HK-2 (cell line): ENCODE results near the gene PPP1R26.

ENCODE experiments used
- DNase-seq: peaks from one replicate; pipeline ENCODE4 v3.0.0-alpha.2; 2018; ENCODE audit not compliant: unreplicated experiment

The PPP1R26 gene

DNA sequence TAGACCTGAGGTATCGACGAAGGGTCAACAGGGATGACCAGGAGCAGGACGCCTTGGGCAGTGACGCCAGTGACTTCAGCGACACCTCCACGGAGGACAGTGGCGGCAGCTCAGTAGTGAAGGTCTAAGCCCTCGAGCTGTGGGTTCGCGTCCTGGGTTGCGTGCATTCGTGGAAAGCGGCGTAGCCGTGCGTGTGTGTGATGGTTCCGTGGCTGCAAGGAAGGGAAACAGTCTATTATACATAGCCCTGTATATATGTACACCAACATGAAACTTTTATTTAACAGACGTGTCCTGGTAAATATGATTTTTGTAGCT is 8.4 kb downstream of the PPP1R26 start:
- DNase-seq = no peak

DNA sequence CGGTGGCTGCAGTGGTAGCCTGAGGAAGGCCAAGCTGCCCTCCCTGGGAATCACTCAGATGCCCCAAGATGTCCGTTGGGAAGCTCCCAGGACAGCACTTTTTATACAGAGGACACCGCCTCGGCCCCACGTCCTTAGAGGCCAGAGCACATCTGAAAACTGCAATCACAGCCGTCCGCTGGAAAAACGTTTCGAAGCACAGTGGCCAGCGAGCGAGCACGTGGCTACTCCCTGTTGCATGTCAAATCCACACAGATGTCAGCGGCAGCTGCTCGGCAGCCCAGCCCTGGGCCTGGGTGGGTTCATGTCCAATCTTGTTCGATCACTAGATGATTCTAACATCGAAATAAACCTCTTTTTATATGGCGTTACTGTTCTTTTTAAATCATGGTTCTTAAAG is 8.9 kb downstream of the PPP1R26 start:
- no peak for DNase-seq

DNA sequence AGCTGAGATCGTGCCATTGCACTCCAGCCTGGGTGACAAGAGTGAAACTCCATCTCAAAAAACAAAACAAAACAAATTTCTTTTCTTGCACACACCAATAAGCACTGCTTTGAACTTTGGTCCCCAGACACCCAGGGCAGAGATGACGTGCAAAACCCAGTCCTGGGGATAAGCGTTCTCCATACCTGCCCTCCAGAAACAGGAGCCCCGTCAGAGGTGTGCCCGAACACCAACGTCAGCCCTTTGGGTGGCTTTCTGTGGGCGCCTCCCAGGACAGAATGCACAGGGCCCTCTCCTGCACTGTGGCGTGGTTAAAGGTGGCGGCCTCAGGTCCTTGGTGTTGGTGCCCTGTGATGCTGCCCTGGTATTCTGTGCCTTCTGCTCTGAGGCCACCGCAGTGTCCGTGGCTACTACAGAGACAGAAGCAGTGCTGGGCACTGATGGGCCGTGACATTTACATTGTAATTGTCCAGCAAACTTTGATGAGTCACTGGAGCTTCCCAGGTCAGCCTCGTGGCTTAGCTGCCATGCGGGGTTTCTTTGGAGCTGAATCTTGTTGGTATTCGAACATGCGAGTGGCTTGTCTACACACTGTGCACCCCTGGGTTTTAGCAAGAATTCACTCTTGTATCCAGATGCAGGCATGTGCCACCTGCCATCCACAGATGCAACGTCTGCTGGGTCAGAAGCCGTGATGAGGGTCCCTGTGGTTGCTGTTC is 9.8 kb downstream of the PPP1R26 start:
- no peak for DNase-seq

DNA sequence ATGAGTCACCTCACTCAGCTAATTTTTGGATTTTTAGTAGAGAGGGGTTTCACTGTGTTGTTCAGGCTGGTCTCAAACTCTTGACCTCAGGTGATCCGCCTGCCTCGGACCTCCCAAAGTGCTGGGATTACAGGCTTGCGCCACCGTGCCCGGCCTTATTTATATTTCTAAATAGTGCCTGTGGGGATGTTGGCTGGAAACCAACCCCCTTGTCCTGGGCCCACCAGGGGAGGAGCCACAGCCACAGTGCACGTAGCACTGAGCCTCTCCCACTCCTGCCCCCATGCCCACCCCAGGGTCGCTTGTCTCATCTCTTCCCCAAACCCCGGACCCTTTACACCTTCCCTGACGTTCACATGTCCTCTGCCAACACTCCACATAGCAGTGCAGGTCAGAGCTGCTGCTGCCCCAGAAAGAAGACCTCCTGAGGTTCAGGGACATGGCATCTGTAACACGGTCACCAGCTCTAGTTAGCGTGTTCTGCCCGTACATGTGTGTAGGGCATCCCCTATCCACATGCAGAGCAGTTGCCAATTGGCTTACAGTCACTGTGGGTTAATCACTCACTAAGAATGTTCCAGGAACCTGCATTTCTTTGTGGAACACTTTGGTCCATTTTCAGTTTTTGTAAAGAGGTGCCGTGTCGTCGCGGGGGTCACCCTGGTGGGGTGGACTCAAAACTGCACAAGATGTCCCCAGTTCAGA is 10.7 kb downstream of the PPP1R26 start:
- DNase-seq = no peak

DNA sequence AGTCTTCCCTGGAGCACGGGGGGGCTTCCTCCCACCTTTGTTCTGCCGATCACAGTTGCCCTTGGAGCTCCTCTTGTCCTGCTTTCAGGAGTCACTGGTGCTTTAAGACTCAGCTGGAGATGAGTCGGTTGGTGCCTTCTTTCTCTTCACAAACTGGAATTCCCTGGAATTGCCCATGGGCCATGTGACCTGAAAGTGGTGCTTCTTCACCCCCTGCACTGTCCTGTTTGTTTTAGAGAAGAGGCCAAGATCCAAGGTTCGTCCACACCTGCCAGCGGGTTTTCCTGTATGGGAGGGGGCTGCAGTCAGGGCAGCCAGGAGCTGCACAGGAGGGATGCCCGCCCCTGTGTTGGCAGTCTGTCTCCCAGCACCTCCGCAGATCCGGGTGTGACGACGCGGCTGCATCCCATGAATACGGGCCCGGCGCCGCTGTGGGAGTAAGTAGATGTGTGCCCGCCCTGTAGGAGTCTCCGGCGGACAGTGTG is 11.4 kb downstream of the PPP1R26 start:
- DNase-seq = no peak

DNA sequence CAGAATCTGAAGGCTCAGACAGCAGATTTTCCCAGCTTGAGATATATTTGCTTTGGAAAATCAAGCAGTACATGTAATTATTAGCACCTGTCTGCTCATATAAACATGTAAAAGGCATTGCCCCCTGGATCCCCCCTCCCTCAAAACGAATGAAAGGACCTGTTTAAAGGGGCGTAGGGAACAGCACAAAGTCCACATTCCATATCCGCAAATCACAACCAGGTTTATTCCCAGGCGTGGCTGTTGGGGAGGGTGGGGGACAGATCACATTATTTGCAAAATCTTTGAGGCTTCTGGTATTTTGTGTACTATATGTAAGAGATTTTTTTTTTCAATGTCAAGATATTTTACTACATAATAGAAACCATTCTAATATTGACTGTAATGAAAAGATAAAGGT is 12.2 kb downstream of the PPP1R26 start:
- DNase-seq = no peak

DNA sequence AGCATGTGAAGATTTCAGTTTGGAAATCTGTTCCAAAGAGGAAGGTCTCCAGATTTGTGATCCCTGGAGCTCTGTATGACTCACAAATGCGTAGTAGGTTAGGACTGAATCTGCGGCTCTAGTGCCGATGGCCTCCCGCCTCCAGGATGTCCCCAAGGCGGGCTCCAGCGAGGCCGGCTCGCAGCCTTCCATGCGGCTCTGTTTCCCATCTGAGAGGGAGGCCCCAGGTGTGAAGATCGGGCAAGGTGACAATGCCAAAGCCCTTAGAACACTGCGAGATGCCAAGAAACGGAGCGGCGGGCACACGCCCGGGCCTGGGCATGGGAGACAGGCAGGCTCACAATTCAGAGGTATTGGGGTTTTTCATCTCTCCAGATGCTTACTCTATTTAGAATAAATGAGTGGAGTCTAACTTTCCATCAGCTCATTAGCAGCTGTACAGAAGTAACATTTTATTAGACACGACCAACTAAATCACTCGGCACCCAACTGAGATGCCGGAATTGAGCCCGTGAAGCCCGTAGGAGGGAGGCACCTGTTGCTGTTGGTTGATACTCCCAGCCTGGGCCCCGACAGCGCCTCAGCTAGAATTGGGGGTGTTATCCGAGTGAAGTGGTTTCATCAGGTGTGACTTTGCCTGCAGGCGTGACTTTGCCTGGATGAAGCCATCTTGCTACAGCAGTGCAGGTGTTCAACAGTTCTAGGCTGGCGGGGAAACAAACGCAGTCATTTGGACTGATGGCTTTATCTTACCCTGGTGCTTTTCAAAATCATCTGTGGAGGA is 13.5 kb downstream of the PPP1R26 start:
- no peak for DNase-seq

DNA sequence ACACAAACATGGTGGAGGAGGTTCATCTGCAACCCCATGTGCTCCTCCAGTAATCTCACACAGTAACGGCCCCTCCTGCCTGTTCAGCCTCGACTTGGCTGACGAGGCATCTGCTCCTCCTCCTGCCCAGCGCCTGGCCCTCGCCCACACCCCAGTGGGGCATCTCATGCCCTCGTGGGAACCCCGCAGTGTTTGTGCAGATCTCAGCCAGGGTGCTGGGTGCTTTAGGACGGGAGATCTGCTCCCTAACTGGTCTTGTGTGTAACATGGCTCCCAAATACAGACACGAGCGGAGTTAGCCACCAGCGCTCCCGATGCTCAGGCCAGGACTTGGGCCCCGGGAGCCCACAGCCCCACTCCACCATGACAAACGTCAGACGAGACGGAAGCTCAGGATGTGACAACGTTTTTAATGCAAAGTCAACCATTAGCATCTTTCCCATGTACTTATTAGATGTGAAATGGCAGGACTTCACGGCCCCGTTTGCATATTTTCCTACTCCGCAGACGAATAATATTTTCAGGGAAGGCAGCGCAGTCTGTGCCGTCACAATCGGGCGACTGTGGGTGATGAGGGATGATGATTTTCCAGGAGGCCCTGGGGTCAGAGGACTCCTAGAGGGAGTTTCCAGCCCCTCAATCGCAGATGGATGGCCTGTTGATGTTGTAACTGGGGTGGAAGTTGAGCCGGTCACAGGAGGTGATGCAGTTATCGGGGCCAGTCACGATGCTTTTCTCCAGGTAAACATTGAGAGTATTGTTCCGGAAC is 15.4 kb downstream of the PPP1R26 start:
- no peak for DNase-seq

DNA sequence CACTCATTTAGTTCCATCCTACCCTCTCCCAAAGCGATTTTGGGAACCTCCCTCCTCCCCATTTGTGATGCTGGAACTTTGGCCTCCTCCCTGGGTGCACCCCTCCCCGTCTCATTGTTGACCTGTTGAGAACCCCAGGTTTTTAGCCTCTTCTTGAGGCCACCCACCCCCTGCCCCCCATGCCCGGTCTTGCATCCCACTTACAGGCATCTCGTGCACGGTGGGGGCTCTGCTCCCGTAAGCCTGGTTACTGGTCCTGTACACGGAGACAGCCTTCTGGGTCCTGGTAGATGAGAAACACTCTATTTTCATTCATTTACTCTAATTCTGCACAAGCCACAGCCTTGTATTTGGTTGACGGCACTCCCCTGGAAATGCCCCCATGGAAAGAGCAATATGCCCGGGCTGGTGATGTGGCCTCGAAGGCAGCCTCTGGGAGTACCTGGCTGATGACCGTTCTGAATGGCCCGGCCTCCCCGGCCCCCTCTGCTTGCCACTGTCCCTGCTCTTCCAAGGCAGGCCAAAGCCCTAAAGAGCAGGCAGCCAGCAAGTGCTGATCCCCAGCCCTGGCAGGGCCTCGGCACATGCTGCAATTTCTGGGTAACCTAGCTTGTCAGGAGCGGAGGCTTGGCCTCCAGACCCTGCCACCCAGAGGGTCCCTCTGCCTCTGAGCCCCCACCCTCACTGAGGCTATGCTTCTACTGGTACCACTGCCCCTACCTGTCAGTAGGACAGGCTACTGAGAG is 19.0 kb downstream of the PPP1R26 start:
- no peak for DNase-seq

DNA sequence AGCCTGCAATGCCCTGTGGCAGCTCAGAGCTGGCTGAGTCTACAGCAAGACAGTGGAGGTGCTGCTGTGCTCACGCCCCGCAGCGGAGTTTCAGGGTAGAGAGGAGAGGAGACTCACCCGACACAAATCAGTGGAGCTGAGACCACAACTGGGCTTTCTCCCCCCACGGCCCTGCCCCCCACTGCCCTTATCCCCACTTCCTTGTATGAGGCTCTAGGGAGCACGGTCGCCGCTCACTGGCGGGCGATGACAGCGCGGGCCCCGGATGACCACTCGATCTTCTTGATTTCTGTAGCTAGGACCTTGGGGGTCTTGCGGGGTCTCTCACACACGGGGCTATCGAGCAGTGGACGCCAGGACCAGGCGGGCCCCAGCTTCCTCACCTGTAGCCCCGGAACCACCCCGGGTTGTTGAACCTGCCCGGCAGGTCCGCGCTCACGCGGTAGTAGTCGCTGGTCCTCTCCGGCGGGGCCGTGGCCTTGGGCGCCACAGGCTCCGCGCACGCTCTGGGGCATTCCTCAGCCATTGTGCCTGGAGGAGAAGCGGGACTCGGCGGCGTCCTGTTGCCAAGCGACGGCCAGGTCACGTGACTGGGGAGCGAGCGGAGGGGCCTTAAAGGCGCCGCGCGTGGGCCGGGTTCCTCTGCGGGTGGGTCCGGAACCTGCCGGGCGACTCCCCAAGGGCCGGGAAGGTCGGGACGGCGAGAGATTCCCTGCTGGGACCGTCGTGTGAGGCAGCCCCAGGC is 19.9 kb downstream of the PPP1R26 start:
- peak; percentile 92 for DNase-seq

DNA sequence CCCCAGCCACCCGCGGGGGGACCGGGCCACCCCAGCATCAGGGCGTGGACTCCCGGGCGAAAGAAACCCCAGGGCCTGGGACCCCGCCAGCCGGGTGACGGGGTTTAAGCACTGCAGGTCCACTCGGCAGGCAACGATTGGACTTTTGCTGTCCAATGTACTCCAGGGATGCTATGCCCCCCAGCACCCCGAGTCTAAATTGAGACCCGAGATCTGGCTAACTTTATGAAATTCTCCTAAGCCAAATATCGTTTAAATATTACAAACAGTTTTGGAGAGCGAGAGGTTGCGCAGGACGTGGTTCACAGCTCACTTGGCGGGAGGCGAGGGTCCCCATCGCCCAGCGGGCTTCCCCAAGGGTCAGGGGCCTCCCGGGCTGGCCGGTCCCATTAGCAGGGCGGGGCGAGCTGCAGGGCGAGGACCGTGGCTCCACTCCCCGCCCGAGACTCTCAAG is 20.5 kb downstream of the PPP1R26 start:
- DNase-seq = peak; percentile 41

DNA sequence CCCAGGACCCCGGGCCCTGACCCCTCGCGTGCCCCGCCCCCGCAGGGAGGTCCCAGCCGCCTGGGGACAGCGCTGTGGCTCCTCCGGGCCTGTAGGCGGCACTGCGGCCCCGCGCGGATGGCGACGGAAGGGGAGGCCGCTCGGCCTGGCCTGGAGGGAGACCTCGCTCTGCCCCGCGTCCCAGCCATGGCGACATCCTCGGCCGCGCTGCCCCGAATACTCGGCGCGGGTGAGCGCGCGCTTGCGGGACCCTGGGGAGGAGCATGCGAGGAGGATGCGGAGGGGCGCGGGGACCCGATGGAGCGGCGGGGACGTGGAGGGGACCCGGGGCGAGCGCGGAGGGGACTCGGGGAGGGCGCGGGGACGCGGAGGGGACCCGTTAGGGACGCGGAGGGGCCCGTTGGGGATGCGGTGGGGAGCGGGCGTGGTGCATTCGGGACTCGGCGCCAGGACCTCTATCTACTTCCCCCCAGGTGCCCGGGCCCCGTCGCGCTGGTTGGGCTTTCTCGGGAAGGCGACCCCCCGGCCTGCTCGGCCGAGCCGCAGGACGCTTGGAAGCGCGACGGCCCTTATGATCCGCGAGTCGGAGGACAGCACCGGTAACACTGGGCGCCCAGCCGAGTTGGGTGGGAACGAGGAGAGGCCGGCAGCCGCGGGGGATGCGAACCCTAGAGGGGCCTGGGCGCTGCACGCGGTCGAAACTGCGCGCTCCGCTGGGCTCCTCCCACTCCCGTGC is 21.1 kb downstream of the PPP1R26 start, which contains the start of gene MRPS2:
MRPS2 (plus strand) TSS at position 158 of the 736 bp plus-strand sequence; CDS start at position 187, 29 bp downstream.
- peak; percentile 89 for DNase-seq

DNA sequence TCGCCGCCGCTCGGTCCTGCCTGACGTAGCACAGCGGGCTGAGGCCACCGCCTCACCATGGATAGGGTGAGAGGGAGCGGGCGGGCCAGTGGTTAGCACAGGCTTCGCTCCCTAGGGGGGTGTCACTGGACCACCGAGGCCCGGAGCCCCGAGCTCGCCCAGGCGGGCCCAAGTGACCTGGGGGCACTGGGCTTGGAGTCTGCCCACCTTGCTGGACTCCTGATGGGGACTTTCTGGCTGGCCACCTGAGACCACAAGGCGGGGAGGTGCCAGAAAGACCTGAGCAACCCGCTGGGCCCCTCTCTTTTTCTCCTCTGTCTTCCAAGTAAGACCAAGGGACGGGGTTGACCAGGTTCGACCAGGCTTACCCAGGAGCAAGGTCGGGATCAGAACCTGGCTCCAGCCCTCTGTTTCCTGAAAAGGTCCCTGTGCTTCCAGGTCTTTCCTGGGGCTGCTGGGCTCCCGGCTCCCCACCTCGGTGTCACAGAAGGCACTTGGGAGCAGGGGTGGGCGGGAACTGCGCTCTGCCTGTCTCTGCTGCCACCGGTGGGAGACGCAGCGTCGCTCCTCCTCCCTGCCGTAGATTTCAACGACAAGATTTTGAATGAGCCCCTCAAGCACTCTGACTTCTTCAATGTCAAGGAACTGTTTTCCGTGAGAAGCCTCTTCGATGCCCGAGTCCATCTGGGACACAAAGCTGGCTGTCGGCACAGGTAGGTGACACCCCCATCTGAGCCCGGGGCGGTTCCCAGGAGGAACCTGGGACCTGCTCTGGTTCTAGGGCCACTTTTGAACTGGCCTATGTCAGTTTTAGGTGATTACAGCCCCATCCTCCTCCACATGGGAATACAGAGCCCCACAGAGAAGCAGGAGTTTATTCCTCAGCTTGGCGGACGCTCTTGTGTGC is 21.9 kb downstream of the PPP1R26 start:
- no peak for DNase-seq

DNA sequence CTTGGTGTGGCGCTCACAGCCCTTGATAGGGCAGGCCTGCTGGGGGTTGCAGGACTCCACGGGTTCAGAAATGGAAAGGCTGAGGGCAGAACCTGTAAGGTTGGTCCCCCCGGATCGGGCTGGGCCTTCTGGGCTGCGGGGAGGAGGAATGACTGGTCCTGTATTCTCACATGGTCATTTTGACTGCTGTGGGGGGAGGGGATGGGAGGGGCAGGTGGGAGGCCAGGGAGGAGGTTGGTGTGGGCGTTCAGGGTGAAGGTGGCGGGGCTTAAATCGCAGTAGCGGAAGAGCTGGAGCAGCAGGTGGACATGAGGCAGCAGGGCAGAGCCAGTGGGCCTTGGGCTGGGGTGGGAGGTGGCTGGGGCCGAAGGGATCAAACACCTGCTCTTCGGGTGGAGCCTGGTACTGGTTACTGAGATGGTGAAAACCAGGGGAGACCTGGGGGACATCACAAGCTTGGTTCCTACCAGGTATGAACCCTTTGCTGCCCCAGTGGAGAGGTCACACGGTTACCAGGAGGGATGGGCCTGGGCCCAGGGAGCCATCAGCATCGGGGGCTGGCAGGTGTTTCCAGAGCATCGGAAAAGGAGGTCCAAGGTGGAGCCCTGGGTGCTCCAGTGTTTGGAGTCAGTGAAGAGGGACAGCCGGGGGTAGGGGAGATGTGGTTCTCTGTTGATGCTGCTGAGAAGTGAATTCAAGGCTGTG is 22.7 kb downstream of the PPP1R26 start:
- DNase-seq = no peak

DNA sequence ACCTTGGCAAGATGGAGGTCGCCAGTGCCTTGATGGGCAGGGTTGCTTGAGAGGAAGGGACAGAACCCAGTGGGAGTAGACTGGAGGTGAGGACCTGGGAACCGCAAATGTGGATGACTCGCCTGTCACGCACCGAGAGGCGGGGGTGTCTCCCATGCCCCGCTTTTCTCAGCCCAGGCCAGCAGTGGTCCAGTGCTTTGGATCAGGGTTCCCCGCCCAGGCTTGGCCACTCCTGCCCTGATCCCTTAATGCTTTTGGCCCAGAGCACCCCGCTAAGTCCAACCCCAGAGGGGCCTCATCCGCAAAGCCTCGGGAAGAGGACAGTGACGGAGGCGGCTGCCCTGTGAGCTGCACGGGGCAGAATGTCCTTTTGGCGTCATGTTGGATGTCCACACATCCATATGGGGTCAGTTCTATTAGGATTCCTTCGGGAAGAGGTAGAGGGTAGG is 23.3 kb downstream of the PPP1R26 start:
- no peak for DNase-seq

DNA sequence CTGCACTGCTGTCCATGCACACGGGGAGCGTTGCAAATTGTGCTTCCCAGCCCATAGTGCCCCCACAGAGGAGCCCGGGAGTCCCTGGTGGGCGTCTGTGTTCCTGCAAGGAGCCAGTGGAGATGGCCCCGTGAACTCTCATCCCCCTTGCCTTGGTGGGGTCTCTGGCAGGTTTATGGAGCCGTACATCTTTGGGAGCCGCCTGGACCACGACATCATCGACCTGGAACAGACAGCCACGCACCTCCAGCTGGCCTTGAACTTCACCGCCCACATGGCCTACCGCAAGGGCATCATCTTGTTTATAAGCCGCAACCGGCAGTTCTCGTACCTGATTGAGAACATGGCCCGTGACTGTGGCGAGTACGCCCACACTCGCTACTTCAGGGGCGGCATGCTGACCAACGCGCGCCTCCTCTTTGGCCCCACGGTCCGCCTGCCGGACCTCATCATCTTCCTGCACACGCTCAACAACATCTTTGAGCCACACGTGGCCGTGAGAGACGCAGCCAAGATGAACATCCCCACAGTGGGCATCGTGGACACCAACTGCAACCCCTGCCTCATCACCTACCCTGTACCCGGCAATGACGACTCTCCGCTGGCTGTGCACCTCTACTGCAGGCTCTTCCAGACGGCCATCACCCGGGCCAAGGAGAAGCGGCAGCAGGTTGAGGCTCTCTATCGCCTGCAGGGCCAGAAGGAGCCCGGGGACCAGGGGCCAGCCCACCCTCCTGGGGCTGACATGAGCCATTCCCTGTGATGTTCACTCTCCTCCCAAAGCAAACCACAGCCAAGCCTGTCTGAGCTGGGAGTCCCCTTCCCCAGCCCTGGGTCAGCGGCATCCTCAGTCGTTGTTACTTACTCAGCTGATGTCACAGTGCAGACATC is 24.0 kb downstream of the PPP1R26 start:
- DNase-seq = no peak
